Measurements from ENCODE around the gene JAG2. TPM values are rescaled to one million over a fixed set of nuclear protein-coding genes. Genes with fewer than 3 reads are reported as not detected.

Gene JAG2
- total and polyA plus RNA-seq, 2 of the 13 experiments (the other 11 are each of a cell fraction or from before 2014, with no cell fraction given), result 0.04 to 0.16 TPM

GRCh38 chr14:105093431-105094192 lies 75.0 kb downstream of the JAG2 start (continued):
- no peak for TF ChIP-seq ATF7-NPFF (CRISPR knock-in tag; IDR thresholded peaks at IDR 0.05; ENCODE audit: low read depth)
- TF ChIP-seq AHDC1 (CRISPR knock-in tag; IDR thresholded peaks at IDR 0.05; ENCODE audit: borderline replicate concordance), result no peak
- TF ChIP-seq MEIS2 (CRISPR knock-in tag; IDR thresholded peaks at IDR 0.05), result no peak
- TF ChIP-seq SP5 (CRISPR knock-in tag; IDR thresholded peaks at IDR 0.05; ENCODE audit: borderline replicate concordance, low read depth), result 0 out of 2 replicates have a peak, but pooled peaks have one; percentile 24
- 0 out of 2 replicates have a peak, but pooled peaks have one; percentile 29 for TF ChIP-seq UBTF (CRISPR knock-in tag; IDR thresholded peaks at IDR 0.05)
- TF ChIP-seq WIZ (CRISPR knock-in tag; IDR thresholded peaks at IDR 0.05), result no peak
- TF ChIP-seq ZNF24 (IDR thresholded peaks at IDR 0.05), result no peak
- TF ChIP-seq TEAD3 (CRISPR knock-in tag; optimal IDR thresholded peaks at IDR 0.05; ENCODE audit: borderline replicate concordance), result no peak
- no peak for TF ChIP-seq ZNF343 (CRISPR knock-in tag; IDR thresholded peaks at IDR 0.05)
- no peak for TF ChIP-seq ZBED4 (CRISPR knock-in tag; IDR thresholded peaks at IDR 0.05; ENCODE audit: borderline replicate concordance)
- TF ChIP-seq ZFP91 (CRISPR knock-in tag; IDR thresholded peaks at IDR 0.05; ENCODE audit: borderline replicate concordance), result no peak
- TF ChIP-seq ZNF256 (CRISPR knock-in tag; conservative IDR thresholded peaks at IDR 0.05), result no peak
- TF ChIP-seq ZNF580 (CRISPR knock-in tag; IDR thresholded peaks at IDR 0.05; ENCODE audit: borderline replicate concordance, low read depth), result no peak
- no peak for TF ChIP-seq NKX3-1 (CRISPR knock-in tag; IDR thresholded peaks at IDR 0.05)
- no peak for TF ChIP-seq ZBTB1 (CRISPR knock-in tag; IDR thresholded peaks at IDR 0.05; ENCODE audit: borderline replicate concordance)
